ENCODE results near the gene ANKRD33B. TPM values are rescaled to one million over a fixed set of nuclear protein-coding genes. Genes with fewer than 3 reads are reported as not detected.
A peak's percentile ranks its signal among the peaks of the same experiment; 100 is the strongest.
"Not testable (repeated sequence)": the region's sequence is repeated elsewhere in the genome, so short reads cannot be mapped to it uniquely, and the experiment has no call there.

ANKRD33B gene
- total and polyA plus RNA-seq, 2 of the 13 experiments (the other 11 are each of a cell fraction or from before 2014, with no cell fraction given): 0.02 TPM; not detected in 1

GRCh38 chr5:10663489-10664179, 99.8 kb downstream of the ANKRD33B start (continued):
- TF ChIP-seq HIC2 (CRISPR knock-in tag; IDR thresholded peaks at IDR 0.05; ENCODE audit: low read depth) (peak; percentile 28; the same call in 1 of the 2 replicates), ETV6 (CRISPR knock-in tag; conservative IDR thresholded peaks at IDR 0.05) (no peak), HNF4A (CRISPR knock-in tag; IDR thresholded peaks at IDR 0.05) (peak; percentile 44; the same call in 1 of the 2 replicates), PAXIP1 (CRISPR knock-in tag; conservative IDR thresholded peaks at IDR 0.05) (0 out of 2 replicates have a peak, but pooled peaks have one; percentile 28), ZNF264 (CRISPR knock-in tag; IDR thresholded peaks at IDR 0.05) (no peak), NFIB (CRISPR knock-in tag; IDR thresholded peaks at IDR 0.05; ENCODE audit: borderline replicate concordance) (no peak), JUND (CRISPR knock-in tag; IDR thresholded peaks at IDR 0.05) (0 out of 2 replicates have a peak, but pooled peaks have one; percentile 33), MEF2D (CRISPR knock-in tag; IDR thresholded peaks at IDR 0.05) (no peak), ZBTB42 (CRISPR knock-in tag; IDR thresholded peaks at IDR 0.05) (no peak), KDM4B (CRISPR knock-in tag; IDR thresholded peaks at IDR 0.05) (no peak), ZNF543 (CRISPR knock-in tag; IDR thresholded peaks at IDR 0.05) (no peak), ELF1 (CRISPR knock-in tag; IDR thresholded peaks at IDR 0.05) (no peak), ZNF224 (CRISPR knock-in tag; IDR thresholded peaks at IDR 0.05) (no peak), XRCC5 (optimal IDR thresholded peaks at IDR 0.05; ENCODE audit: low read length) (peak; percentile 22), NCOA1 (CRISPR knock-in tag; IDR thresholded peaks at IDR 0.05) (no peak), MAF1 (CRISPR knock-in tag; IDR thresholded peaks at IDR 0.05; ENCODE audit: borderline replicate concordance) (no peak), MED13 (CRISPR knock-in tag; IDR thresholded peaks at IDR 0.05) (no peak), ZNF121 (CRISPR knock-in tag; IDR thresholded peaks at IDR 0.05) (no peak)
- TF ChIP-seq, protein P1, sequence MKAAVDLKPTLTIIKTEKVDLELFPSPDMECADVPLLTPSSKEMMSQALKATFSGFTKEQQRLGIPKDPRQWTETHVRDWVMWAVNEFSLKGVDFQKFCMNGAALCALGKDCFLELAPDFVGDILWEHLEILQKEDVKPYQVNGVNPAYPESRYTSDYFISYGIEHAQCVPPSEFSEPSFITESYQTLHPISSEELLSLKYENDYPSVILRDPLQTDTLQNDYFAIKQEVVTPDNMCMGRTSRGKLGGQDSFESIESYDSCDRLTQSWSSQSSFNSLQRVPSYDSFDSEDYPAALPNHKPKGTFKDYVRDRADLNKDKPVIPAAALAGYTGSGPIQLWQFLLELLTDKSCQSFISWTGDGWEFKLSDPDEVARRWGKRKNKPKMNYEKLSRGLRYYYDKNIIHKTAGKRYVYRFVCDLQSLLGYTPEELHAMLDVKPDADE (CRISPR knock-in tag; IDR thresholded peaks at IDR 0.05): no peak

DNA sequence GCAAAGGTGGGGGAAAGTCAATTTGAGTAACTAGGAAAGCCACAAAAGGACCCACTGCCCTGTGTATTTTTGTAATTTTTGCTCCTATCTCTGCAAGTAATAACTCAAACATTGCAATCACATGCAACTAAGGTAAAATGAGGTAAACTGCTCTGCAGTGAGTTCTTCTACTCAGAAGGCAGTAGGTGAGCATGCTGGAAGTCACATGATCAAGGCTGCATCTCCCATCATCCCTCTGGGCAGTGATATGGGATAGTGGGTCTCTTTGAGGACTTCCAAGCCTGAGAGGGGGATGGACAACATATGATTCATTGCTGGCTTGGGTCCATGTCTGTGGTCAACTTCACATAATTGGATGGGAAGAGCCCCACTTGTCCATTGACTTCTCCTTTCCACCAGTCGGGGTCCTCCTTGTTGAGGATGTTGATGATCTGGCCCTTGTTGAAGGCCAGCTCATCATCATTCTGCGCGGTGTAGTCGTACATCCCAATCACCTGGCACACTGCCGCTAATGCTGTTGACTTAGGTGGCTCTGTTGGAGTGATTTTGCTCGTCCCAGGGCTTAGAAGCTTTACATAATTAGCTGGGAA, 100.4 kb downstream of the ANKRD33B start:
- ATAC-seq; DNase-seq (ENCODE audit: low spot score); CTCF ChIA-PET (ENCODE audit: low intra/inter-chr PET ratio, low total read pairs); in situ Hi-C loops (cut with HindIII; ENCODE audit: extremely low pct_ligation_motif_present, low pct_unique_long_range_greater_than_20kb); POLR2A ChIA-PET; H3K79me2 ChIP-seq (ENCODE audit: insufficient read depth, low read length); H3K27me3 ChIP-seq (ENCODE audit: control insufficient read depth in 1 of 2, insufficient read depth in 2 of 2, low read length in 2 of 2); H3K27ac ChIP-seq (ENCODE audit: extremely low read length, insufficient read depth, low read length); H3K36me3 ChIP-seq (replicated peaks in 1 of 2; ENCODE audit: control insufficient read depth in 1 of 2, insufficient read depth in 2 of 2, low read length in 2 of 2); H2AFZ ChIP-seq (ENCODE audit: low read length); H3K9ac ChIP-seq (ENCODE audit: insufficient read depth, low read depth, low read length); H3K4me3 ChIP-seq (replicated peaks in 1 of 3; ENCODE audit: insufficient read depth in 1 of 3, low read depth in 2 of 3, low read length in 3 of 3); H3K4me1 ChIP-seq (ENCODE audit: insufficient read depth, low read length); intact Hi-C loops (cut with micrococcal nuclease; ENCODE audit: unreplicated experiment); H4K20me1 ChIP-seq (ENCODE audit: insufficient read depth, low read length); FAIRE-seq; BruUV-seq (replicated peaks); H3K9me3 ChIP-seq (ENCODE audit: low read length); H3K4me2 ChIP-seq (ENCODE audit: low read depth, low read length): not testable (repeated sequence)
- WGBS (ENCODE audit: low lambda C conversion rate): 49% methylated on average over 3 of the region's 6 CpGs
